Islet of Langerhans (tissue), 1 donor: ENCODE measurements around the gene CLRN2.
"Not testable (repeated sequence)": the region's sequence is repeated elsewhere in the genome, so short reads cannot be mapped to it uniquely, and the experiment has no call there.

ENCODE experiments used
- FAIRE-seq: peaks from one replicate; lab custom pipeline; 2011; peaks lifted over from hg19 to GRCh38; lab: Jason Lieb, UNC

The CLRN2 gene

GRCh38 chr4:17504081-17504480, 10.9 kb upstream of the CLRN2 start:
- no peak for FAIRE-seq

- no peak for FAIRE-seq
Observed at GRCh38 chr4:17510582-17510981, 4.4 kb upstream of the CLRN2 start.

GRCh38 chr4:17511051-17511450, 3.9 kb upstream of the CLRN2 start:
- no peak for FAIRE-seq

- no peak for FAIRE-seq
Observed at GRCh38 chr4:17511509-17511949, 3.4 kb upstream of the CLRN2 start.

- no peak for FAIRE-seq
Observed at GRCh38 chr4:17511950-17512795, 2.8 kb upstream of the CLRN2 start, which contains the start of gene QDPR. TSS of gene QDPR (minus strand) at chr4:17512090. CDS start at chr4:17512054, 36 bp downstream.

- FAIRE-seq = no peak
Observed at GRCh38 chr4:17512973-17513665, 1.8 kb upstream of the CLRN2 start.

GRCh38 chr4:17515445-17516407, 761 bp downstream of the CLRN2 start:
- no peak for FAIRE-seq

- no peak for FAIRE-seq
Observed at GRCh38 chr4:17516980-17517379, 2.0 kb downstream of the CLRN2 start.

- FAIRE-seq = no peak
Observed at GRCh38 chr4:17517664-17518063, 2.7 kb downstream of the CLRN2 start.

- no peak for FAIRE-seq
Observed at GRCh38 chr4:17521595-17521994, 6.6 kb downstream of the CLRN2 start.

GRCh38 chr4:17523662-17524061, 8.7 kb downstream of the CLRN2 start:
- no peak for FAIRE-seq

- no peak for FAIRE-seq
Observed at GRCh38 chr4:17526695-17527477, 11.9 kb downstream of the CLRN2 start.

GRCh38 chr4:17528551-17529165, 13.7 kb downstream of the CLRN2 start:
- no peak for FAIRE-seq

GRCh38 chr4:17531538-17532285, 16.7 kb downstream of the CLRN2 start:
- FAIRE-seq = no peak

GRCh38 chr4:17534705-17535104, 19.7 kb downstream of the CLRN2 start:
- no peak for FAIRE-seq

- FAIRE-seq = no peak
Observed at GRCh38 chr4:17535242-17535641, 20.3 kb downstream of the CLRN2 start.

GRCh38 chr4:17535906-17536305, 20.9 kb downstream of the CLRN2 start:
- no peak for FAIRE-seq

- not testable (repeated sequence) for FAIRE-seq
Observed at GRCh38 chr4:17537060-17537459, 22.1 kb downstream of the CLRN2 start.

- no peak for FAIRE-seq
Observed at GRCh38 chr4:17544205-17544604, 29.2 kb downstream of the CLRN2 start.

- no peak for FAIRE-seq
Observed at GRCh38 chr4:17544831-17545234, 29.9 kb downstream of the CLRN2 start.
